Fibroblast of lung (primary cell): ENCODE data around the gene JAKMIP3. TPM values are rescaled to one million over a fixed set of nuclear protein-coding genes. Genes with fewer than 3 reads are reported as not detected.

Experiments
- DNase-seq, 2 donors: peaks; one replicate each; pipeline versions ENCODE4 v3.0.0 to v3.0.0-alpha.2; 2010; ENCODE audit warnings: low read depth in 2 of 2
- H2AFZ ChIP-seq: 2 replicates; pipeline ENCODE4 v1.5.1; 2012; ENCODE audit warnings: low read length, control low read depth, inconsistent platforms
- H3K27ac ChIP-seq: 2 replicates; pipeline ENCODE4 v1.5.1; 2011; ENCODE audit warnings: low read length, control low read depth; ENCODE audit not compliant: insufficient read depth
- H3K27me3 ChIP-seq: 2 replicates; pipeline ENCODE4 v1.5.1; 2011; ENCODE audit warnings: mild to moderate bottlenecking, low read length; ENCODE audit not compliant: control insufficient read depth, insufficient read depth
- H3K36me3 ChIP-seq: 2 replicates; pipeline ENCODE4 v1.5.1; 2011; ENCODE audit warnings: low read length; ENCODE audit not compliant: control insufficient read depth, insufficient read depth
- H3K4me1 ChIP-seq: 2 replicates; pipeline ENCODE4 v1.5.1; 2011; ENCODE audit warnings: low read length; ENCODE audit not compliant: control insufficient read depth, insufficient read depth; ENCODE audit errors: extremely low read depth
- H3K4me2 ChIP-seq: 2 replicates; pipeline ENCODE4 v1.5.1; 2011; ENCODE audit warnings: low read length, control low read depth; ENCODE audit not compliant: insufficient read depth; ENCODE audit errors: extremely low read depth
- H3K4me3 ChIP-seq, 4 experiments: fragments of 200-600 bp in 1 of 4; sonication (generic) in 1 of 4; replicated peaks in 1 of 4; 2 replicates each; pipeline ENCODE4 v1.5.1; 2011 to 2016; ENCODE audit warnings: low read length in 4 of 4, low read depth in 3 of 4, mild to moderate bottlenecking in 3 of 4, control low read depth in 2 of 4, inconsistent platforms in 1 of 4, mixed read lengths in 1 of 4; ENCODE audit not compliant: insufficient read depth in 1 of 4; ENCODE audit errors: control extremely low read depth in 1 of 4
- H3K79me2 ChIP-seq: 2 replicates; pipeline ENCODE4 v1.5.1; 2012; ENCODE audit warnings: mild to moderate bottlenecking, low read length, inconsistent platforms; ENCODE audit not compliant: control insufficient read depth, insufficient read depth
- H3K9ac ChIP-seq: 2 replicates; pipeline ENCODE4 v1.5.1; 2011; ENCODE audit warnings: mild to moderate bottlenecking, low read length, control low read depth; ENCODE audit not compliant: insufficient read depth
- H3K9me3 ChIP-seq: 2 replicates; pipeline ENCODE4 v1.5.1; 2012; ENCODE audit warnings: low read depth, low read length; ENCODE audit not compliant: control insufficient read depth, insufficient read depth
- H4K20me1 ChIP-seq: 2 replicates; pipeline ENCODE4 v1.5.1; 2011; ENCODE audit warnings: low read length; ENCODE audit not compliant: control insufficient read depth, insufficient read depth; ENCODE audit errors: extremely low read depth
- CTCF ChIP-seq, 2 donors: IDR thresholded peaks in 1 of 2; conservative IDR thresholded peaks in 1 of 2; 1 replicate in 1 of 2; 2 replicates in 1 of 2; pipeline ENCODE4 v1.5.1; 2011 to 2012; ENCODE audit warnings: low read length in 2 of 2, control low read depth in 1 of 2, inconsistent platforms in 1 of 2, low read depth in 1 of 2, mild to moderate bottlenecking in 1 of 2
- EZH2 ChIP-seq: IDR thresholded peaks from 2 replicates; pipeline ENCODE4 v1.5.1; 2012; ENCODE audit warnings: low read length, control low read depth, mild to moderate bottlenecking; ENCODE audit errors: missing control alignments
- polyA plus RNA-seq, 2 donors: library from polyadenylated mRNA; depleted of rRNA in 1 of 2; stranded (reverse) in 1 of 2; unstranded in 1 of 2; fragments of >200 nt; gene quantifications; 2 replicates each; pipeline ENCODE4 v1.2.1, GENCODE V29; 2011 to 2012; ENCODE audit warnings: missing spikeins in 1 of 2
- total RNA-seq: library from RNA; depleted of rRNA; stranded (reverse); fragments of >200 nt; gene quantifications from 2 replicates; pipeline ENCODE4 v1.2.1, GENCODE V29; 2014

The JAKMIP3 gene
- total and polyA plus RNA-seq, 2 donors (not counting 1 experiment from before 2014, with no cell fraction given): 0.17 TPM

- Histone ChIP-seq H3K36me3 (no peaks in the 10 kb centered on the region), H3K4me2 (no peak overlapping the region), H3K79me2 (no peaks in the 10 kb centered on the region), H3K27ac (no peak overlapping the region), H3K9ac (no peak overlapping the region), H3K4me1 (no peaks in the 10 kb centered on the region), H2AFZ (no peak overlapping the region), H3K4me3 (no peak overlapping the region), H3K9me3 (no peaks in the 10 kb centered on the region), H3K27me3 (no peaks in the 10 kb centered on the region), H4K20me1 (no peaks in the 10 kb centered on the region)
- TF ChIP-seq EZH2 (no peak), CTCF (conservative IDR thresholded peaks at IDR 0.05 in 1 of 2, IDR thresholded peaks at IDR 0.05 in 1 of 2; ENCODE audit: low read depth in 1 of 2, low read length in 2 of 2) (no peak)
- DNase-seq: no peak
Observed at GRCh38 chr10:132097609-132098377, 32.0 kb downstream of the JAKMIP3 start.

DNA sequence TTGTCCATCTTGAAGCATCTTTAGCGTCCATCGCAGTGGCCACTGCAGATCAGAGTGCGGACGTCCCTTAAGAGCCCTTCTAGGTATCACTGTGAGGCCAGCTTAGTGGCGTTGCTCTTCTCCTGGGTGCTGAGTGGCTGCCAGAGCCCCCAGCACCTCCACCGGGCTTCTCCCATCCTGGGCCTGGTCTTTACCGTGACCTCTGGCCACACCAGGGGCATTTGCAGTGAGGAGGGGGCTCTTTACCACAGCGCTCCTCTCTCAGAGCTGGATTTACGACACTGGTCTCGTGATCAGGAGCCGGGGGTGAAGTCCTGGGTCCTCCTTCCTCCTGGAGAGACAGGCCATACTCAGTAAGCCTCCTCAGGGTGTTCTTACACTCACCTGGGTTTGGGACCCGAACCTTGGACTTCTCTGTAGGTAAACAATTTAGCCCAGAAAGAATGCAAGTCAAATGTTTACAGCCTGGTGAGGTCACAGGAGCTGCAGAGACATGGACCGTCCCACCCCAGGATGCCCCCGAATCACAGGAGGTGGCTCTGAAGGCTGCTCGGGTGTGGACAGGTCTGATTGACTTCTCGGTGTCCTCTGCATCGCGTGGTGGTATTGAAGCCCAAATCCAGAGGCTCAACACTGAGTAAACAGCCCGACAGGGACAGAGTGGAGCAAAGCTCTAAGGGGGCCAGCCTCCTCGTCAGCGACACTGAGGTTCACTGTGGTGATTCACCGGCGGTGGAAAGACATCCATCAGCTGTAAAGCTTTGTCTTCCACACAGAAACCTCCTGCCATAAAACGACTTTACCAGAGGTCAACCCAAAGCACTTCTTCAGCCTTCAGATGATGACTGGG is 33.0 kb downstream of the JAKMIP3 start:
- no peaks in the 10 kb centered on the region for H3K27me3 ChIP-seq
- H3K9ac ChIP-seq: no peak overlapping the region
- no peak overlapping the region for H3K27ac ChIP-seq
- H3K4me3 ChIP-seq: no peak overlapping the region
- TF ChIP-seq CTCF (conservative IDR thresholded peaks at IDR 0.05 in 1 of 2, IDR thresholded peaks at IDR 0.05 in 1 of 2; ENCODE audit: low read depth in 1 of 2, low read length in 2 of 2) (no peak), EZH2 (no peak)
- no peaks in the 10 kb centered on the region for H3K79me2 ChIP-seq
- no peaks in the 10 kb centered on the region for H4K20me1 ChIP-seq
- DNase-seq: no peak
- H3K4me2 ChIP-seq: no peak overlapping the region
- no peaks in the 10 kb centered on the region for H3K4me1 ChIP-seq
- no peaks in the 10 kb centered on the region for H3K9me3 ChIP-seq
- no peak overlapping the region for H2AFZ ChIP-seq
- no peaks in the 10 kb centered on the region for H3K36me3 ChIP-seq

GRCh38 chr10:132099389-132100090 is 33.8 kb downstream of the JAKMIP3 start:
- TF ChIP-seq EZH2 (no peak), CTCF (conservative IDR thresholded peaks at IDR 0.05 in 1 of 2, IDR thresholded peaks at IDR 0.05 in 1 of 2; ENCODE audit: low read depth in 1 of 2, low read length in 2 of 2) (no peak)
- Histone ChIP-seq H3K9me3 (no peaks in the 10 kb centered on the region), H3K27ac (no peak overlapping the region), H3K36me3 (no peaks in the 10 kb centered on the region), H4K20me1 (no peaks in the 10 kb centered on the region), H3K9ac (no peak overlapping the region), H3K4me2 (no peak overlapping the region), H3K79me2 (no peaks in the 10 kb centered on the region), H3K4me3 (no peak overlapping the region), H3K4me1 (no peaks in the 10 kb centered on the region), H2AFZ (no peak overlapping the region), H3K27me3 (no peaks in the 10 kb centered on the region)
- DNase-seq: no peak
